ENCODE results near the gene MSMB.

GRCh38 chr10:46037107-46037825 lies 8.8 kb downstream of the MSMB start:
- TF ChIP-seq POLR2AphosphoS5 (IDR thresholded peaks at IDR 0.05; ENCODE audit: low read depth, low read length) (no peak), POLR2A (IDR thresholded peaks at IDR 0.05; ENCODE audit: low read depth, low read length) (no peak)

Measured in GM12892 (cell line).